NCI-H1694 (cell line): ENCODE measurements around the gene CLDND2.
"Not testable (repeated sequence)": the region's sequence is repeated elsewhere in the genome, so short reads cannot be mapped to it uniquely, and the experiment has no call there.

Experiments
- DNase-seq: peaks from one replicate; lab custom pipeline; 2025; lab: John Stamatoyannopoulos, UW

The CLDND2 gene, protein sequence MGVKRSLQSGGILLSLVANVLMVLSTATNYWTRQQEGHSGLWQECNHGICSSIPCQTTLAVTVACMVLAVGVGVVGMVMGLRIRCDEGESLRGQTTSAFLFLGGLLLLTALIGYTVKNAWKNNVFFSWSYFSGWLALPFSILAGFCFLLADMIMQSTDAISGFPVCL

DNA sequence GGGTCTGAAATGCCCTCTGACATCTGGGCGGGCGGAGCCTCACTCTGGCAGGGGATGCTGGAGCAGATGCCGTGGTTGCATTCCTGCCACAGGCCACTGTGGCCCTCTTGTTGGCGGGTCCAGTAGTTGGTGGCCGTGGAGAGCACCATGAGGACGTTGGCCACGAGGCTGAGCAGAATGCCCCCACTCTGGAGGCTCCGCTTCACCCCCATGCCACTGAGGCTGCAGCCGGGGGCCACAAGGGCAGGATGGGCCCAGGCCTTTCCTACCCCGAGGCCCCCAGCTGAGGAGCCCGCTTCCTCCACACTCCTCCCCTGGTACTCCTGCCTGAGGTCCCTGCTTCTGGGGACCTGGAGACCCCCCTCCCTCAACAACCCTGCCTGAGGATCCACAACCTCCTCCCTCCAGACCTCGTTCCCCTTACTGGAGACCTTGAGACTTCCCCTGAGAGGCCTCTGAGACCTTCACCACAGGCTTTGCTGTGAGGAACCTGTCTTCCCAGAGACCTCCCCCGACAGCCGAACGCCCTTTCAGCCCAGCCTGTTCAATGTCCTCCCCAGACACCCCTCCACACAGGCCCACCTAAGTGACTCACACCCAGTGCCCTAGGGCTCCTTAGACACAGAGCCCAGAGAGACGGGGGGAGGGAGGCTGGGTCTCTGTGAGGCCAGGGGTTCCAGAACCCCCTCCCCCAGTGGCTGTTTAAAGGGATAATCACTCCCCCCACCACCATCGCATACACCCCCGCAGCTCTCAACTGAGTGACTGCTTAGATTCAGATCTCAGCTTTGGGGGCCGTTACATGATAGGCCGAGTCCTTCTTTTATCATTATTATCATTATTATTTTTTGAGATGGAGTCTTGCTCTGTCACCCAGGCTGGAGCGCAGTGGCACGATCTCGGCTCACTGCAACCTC is at the start of gene CLDND2:
Gene CLDND2, minus strand, starts transcription at position 638 of the 917 bp plus-strand sequence. Its CDS starts 426 bp downstream, at position 212.
- DNase-seq, result no peak

DNA sequence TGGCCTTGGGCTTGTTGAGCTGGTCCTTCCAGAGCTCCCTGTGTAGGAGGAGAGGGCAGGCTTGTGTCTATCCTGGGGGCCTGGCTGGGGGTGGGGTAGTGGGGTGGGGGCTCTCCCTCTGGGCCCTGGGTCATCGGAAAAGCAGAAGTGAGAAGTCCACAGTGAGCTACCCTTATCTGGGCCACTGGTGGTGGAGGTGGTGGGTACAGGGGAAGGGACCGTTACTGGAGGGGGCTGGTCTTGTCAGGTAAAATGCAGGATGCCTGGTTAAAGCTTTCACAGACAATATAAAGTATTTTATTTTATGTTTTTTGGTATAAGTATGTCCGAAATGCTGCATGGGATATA is 49.0 kb upstream of the CLDND2 start:
- DNase-seq, result no peak

DNA sequence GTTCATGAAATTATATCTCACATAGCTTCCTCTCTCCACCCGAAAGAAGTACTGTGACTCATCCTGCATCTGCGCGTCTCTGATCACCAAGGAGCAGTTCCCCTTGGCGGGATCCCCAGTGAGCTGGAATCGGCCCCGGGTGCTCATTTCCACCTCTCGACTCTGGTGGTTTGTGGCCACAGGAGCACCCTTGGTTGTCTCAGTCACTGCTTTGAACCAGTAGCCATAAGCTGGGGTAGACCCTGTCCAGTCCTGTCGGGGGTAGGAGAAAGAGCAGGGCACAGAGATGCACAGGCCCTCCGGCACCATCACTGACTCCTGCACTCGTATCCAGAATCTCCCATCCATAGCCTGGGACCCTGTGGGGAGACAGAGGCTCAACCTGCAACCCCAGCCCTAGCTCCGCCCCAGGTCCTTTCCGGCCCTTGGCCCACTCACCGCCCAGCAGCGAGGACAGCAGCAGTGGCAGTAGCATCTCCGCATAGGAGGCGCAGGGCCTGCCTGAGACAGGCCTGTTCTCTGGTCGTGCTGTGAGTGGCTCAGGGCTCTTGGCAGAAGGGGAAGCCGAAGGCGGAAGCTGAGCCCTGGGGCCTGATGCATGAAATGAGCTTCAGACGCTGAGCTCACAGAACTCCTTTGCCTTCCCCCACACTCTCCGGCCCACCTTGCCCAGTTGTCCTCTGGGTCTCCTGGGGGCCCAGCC is 48.5 kb upstream of the CLDND2 start, which contains the start of gene SIGLEC10:
Gene SIGLEC10, minus strand, starts transcription at position 536 of the 703 bp plus-strand sequence. Its CDS starts 61 bp downstream, at position 475.
- DNase-seq, result no peak

DNA sequence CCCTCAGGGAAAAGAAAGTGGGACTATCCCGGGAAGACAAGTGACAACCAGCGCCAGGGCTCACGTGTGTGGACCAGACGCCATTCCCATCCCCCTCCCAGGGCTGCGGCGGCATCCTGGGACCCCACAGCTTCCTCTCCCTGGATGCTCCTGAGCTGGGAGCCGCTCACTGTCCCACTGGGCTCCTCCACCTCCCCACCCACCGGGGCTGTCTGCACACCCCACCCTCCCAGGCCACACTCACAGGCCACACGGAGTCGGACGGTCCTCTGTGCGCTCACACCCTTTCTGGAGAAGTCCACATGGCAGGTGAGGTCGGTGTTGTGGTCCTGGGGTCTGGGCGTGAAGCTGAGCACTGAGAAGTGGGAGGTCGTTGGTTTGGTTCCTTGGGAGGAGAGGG is 47.6 kb upstream of the CLDND2 start:
- not testable (repeated sequence) for DNase-seq

DNA sequence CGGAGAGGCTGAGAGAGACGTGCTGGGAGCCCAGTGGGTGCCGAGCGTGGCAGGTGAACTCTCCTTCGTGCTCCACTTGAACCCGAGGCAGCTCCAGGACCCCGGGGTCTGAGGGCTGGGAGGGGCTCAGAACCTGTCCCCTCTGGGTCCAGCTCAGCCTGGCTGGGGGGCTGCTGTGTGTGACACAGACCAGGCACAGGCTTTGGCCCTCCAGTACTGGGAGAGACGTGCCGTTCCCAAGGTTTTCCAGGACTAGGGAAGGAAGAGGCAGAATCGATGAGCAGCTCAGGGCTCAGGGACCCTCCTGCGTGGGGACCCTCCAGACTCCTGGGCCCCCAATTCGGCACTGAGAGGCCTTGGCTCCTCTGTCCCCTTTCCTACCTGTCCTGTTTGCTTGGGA is 46.4 kb upstream of the CLDND2 start:
- DNase-seq, result no peak

DNA sequence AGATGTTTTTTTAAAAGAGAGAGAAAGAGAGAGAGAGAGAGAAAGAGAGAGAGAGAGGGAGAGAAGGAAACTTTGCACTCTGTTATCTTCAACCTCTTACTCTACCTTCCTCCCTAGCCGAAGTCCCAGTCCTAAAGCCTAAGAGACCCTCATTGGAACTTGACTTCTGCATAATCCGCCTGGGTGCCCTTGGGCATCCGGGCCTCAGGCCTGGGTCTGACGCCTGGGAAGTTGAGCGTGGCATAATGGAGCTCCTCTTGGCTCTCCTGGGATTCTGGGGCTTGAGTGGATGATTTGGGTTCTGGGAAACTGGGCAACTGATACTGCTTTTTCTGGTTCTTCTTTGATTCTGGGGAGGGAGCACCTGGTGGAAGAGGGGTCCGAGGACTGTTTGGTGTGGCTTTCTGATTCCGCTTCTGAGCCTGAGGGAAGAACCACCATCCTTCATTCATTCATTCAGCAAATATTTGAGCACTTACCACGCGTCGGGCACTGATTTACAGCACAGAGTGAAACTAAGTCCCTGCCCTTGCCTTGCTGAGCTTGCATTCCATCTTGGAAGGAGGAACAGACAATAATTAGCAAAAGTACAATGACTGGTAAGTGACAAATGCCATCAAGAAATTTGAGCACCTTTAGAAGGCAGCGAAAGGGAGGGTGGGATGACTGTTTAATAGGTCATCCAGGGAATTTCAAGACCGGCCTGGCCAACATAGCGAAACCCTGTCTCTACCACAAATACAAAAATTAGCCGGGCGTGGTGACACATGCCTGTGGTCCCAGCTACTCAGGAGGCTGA is 42.3 kb upstream of the CLDND2 start:
- no peak for DNase-seq

DNA sequence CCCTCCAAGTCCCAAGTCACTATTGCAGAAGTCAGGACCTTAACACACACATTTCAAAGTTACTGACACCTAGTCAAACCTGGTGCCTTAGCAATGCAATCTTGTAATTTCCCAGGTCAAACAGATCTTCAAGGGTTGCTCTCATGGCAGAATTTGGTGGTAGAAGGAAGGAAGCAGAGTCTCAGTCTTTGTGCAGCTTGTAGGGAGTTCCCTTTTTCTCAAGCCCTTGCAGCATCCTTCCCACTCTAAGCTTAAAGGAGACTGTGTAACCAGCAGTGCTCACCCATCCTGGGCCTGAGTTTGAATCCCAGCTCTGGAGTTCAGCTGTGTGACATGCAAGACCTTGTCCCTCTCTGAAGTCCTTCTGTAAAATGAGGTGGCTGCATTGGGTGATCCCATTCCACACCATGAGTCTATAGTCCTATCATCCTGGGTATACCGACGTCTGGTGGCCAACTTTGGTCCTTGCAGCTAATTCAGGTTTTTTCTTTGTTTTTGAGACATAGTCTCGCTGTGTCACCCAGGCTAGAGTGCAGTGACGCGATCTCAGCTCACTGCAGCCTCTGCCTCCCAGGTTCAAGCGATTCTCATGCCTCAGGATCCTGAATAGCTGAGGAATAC is 38.8 kb upstream of the CLDND2 start:
- no peak for DNase-seq

DNA sequence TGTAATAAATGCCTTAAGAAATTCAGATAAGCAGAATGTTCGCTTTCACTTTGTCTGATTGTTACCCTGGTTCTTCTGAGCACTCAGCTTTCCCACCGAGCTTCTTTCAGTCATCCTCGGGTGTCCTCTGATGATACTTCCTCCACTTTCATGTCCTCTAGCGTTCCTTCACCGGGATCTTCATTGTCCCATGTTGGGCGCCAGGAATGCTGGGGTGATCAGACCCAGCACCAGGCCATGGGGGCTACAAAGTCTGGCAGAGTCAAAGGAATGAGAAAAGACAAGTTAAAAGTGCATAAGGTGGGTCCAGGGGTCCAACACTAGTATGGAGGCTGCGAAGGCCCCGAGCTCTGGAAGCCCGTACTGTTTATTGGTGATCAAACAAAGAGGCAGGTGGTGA is 33.3 kb upstream of the CLDND2 start:
- DNase-seq, result no peak

DNA sequence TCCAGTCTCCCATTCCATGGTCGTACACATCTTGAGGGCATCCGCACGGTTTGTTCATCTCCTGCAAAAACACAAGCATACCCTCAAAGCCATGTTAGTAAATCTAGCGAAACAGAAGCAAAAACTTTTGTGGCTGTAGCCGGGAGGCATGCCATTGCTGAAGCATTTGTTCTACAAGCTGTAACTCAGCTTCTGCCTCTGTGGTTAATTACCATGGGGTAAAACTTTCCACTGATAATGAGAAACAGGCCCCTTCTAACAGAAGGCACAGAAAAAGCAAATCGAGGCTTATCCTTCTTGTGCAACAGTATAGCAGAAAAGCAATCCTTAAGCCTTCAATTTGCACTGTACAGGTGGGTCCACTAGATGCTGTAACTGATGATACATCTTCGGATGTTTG is 31.1 kb upstream of the CLDND2 start:
- not testable (repeated sequence) for DNase-seq

DNA sequence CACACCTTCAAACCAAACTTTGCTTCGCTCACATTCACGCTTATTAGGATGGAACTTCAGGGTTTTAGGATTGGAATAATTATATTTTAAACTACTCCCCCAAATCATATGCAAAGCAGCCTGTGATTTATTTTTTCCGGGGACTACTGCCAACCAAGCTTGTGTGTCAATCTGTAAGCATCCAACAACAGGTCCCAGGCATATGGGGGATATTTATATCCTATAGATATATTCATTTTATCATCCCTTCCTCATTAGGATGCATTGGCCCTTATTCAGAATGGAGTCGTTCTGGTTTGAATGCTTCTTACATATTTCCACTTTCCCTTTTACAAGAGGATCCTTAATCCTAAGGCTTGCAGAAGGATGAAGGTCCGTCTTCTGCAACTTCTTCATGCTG is 30.4 kb upstream of the CLDND2 start:
- no peak for DNase-seq

DNA sequence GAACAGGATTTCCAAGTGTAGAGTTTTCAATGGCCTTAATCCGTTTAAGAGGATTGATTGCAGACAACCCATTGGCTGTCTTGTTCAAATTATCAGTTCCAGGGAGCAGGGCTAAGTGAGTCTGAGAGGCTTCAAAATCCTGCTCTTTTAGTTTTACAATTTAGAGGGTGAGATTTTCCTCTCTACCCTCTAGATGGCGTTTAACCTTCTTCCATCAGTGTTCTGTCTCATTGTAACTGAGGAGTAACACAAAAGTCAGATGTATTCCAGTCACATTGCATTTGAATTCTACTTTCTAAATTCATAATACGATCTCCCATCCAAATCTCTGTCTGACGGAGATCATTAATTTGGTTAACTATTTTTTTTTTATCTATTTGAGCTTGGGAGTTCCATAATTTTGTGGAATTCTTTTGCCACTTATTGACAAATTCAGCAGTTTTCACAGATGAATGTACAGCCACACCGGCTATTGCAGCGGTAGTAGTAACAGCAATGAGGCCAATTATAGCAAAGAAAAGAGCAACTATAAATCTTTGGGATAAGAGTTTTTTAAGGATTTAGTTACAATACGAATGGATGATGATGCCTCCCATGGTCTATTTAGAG is 29.4 kb upstream of the CLDND2 start:
- DNase-seq, result no peak

DNA sequence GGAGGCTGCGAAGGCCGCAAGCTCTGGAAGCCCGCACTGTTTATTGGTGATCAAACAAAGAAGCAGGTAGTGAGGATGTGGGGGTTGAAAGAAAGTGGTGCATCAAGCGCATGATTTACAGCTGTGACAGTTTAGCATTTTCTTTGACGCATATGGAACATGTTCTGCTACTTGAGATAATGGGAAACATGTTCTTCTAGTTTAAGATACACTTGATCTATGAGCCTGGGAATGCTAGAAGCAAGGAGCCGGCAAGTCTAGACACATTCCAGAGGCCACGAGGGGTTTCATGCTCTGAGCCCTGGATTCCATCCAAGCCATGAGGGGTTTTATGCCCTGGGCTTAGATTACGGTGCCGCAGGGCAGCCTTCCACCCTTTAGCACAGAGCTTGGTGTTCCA is 28.6 kb upstream of the CLDND2 start:
- not testable (repeated sequence) for DNase-seq

DNA sequence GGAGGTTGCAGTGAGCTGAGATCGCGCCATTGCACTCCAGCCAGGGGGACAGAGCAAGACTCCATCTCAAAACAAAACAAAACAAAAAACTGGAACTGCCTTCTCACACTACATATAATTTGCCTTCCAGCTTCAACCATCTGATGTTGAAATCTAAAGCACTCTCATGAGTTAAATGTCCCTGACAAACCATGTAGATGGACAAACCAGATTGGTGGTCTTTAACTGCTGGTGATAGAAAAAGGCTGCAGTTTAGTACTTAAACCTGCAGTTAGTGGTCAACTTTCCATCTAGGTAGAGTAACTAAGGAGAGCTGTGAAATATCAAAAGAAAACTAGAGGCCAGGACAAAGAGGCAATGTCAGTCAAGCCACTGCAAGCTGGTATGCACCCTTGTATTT is 27.4 kb upstream of the CLDND2 start:
- no peak for DNase-seq

DNA sequence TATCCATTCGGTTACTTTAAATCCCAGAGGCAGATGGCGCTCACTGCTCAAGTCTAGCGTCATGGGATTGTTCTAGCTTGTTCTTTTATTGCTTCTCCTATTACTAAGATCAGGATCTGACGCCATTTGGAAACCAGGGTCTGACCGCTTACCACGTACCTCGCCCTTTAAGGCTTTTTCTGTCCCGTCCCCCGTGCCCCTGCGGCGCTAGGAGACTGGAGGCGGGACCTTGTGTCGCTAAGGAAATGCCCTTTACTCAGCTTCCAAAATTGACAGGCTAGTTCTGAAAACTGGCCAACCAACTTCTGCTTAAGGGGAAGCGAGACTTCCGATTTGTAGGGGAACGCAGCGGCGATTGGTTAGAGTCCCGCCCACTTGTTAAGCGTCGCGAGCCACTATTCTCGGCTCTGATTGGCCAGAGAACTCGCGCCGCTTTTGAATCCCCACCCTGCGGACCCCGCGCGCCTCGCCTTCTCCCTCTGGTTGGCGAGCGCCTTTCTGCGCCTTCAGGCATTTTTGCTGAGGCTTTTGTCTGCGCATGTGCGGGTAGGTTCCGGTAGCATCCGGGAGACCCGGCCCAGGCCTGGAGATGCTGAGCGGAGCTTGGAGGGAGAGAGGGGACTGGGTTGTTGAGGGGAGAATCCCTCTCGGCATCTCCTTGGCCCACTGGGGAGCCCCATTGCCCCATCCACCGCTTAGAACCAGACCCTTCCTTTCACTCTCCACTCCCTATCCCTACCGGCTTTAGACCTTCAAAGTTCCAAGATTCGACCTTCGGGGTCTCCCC is 25.4 kb upstream of the CLDND2 start:
- no peak for DNase-seq

DNA sequence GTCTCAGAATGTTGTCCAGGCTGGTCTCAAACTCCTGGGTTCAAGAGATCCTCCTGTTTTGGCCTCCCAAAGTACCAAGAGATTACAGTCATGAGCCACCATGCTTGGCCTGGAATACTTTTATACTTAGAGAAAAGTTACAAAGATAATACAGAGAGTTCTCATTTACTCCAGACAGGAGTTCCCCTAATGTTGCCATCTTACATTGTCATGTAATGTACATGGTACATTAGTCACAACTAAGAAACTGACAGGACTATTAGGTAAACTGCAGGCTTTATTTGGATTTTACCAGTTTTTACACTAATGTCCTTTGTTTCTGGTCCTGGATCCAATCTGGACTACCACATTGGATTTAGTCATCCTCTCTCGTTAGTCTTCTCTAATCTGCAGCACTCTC is 23.9 kb upstream of the CLDND2 start:
- DNase-seq, result no peak

DNA sequence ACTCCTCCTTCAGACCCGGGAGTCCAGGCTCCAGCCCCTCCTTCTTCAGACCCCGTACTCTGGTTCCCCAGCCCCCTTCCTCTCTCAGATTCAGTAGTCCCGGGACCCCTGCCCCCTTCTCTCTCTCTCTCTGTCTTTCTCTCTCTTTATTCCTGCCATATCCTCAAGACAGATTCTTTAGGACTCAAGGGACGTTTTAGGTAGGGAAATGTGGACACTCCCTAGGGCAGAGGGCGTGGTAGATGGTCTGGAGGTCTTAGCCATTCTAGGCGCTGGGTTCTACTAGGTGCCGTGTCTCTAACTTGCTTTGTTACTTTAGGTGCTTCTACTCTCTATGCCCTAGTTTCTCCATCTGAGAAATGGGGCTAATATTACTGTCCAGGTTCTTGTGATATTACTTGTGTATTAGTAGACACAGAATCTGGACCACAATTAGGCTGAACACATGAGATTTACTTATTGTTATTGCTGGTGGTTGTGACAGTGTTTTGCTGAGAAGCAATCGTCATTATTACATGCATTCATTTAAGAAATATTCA is 22.3 kb upstream of the CLDND2 start:
- no peak for DNase-seq

DNA sequence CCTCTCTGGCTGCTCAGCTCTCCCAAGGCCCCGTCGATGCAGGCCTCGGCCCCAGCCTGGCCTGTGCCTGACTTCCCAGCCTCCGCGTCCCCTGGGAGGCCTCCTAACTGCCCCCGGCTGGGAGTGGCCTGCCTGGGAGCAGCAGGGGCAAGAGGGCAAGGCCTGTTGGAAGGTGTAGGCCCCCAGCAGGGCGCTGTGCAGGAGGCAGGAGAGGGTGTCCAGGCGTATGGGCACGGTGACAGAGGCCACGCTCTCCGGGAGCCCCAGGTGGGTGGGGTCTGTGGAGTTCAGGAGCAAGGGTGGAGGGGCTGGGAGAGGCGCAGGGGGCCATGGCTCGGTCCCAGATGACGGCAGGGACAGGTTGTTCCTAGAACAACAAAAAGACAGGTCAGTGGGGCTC is 20.3 kb upstream of the CLDND2 start:
- no peak for DNase-seq

DNA sequence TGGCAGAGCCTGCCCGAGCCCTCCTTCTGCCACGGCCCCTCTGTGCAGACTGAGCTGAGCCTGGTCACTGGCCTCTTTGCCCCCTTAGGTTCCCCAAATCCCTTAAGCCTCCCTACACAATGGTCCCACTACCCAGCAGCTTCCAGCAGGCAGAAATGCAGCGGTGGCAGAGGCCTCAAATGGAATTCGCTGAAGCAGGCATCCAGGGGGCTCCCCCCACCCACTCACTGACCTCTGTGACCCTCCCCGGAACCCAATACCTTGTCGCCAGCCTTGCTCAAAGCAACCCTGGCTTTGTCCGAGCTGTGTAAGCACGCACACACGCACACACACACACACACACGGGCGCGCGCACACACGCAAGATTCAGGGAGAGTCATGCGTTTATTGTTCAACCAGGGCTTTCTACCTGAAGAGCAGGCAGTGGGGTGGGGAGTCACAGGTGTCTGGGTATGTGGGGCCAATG is 19.2 kb upstream of the CLDND2 start, which contains the start of gene LIM2:
Gene LIM2, minus strand, starts transcription at position 51 of the 466 bp plus-strand sequence. CDS start 531 bp downstream, outside the sequence.
- DNase-seq, result no peak

DNA sequence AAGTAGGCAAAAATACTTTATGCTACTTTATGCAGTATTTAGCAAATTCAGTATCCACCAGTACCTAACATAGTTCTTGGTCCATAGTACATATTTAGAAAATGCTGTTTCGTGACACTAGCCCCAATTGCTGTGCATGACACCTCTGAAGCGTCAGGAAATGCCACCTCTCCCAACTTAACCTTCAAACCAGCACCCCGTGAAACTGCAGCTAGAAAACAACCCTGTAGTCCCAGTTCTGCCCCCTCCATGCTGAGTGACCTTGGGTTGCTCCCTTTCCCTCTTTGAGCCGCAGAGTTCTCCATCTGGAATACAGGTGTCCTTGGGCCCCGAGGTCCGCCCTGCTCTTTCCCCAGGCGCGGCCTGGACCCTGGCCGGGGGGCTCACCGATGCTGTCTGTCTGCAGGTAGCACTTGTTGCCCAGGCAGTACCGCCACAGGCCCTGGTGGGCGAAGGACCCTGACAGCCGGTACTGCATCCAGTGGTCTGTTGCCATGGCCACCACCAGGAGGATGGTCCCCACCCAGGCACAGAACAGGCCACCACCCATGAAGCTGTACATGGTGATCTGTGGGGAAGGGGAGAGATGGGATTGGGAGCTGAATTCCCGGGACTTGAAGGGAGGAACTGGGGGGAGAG is 18.2 kb upstream of the CLDND2 start:
- no peak for DNase-seq
